ENCODE measurements around the gene WDR62.

WDR62 gene

GRCh38 chr19:36041831-36042230 is 12.9 kb upstream of the WDR62 start:
- peaks cover 2% of the 10 kb centered on the region; the same call in 1 of the 2 replicates for H3K4me1 ChIP-seq (ENCODE audit: insufficient read depth, low read length)
- no peaks in the 10 kb centered on the region for H3K9me3 ChIP-seq (ENCODE audit: insufficient read depth, low read depth, low read length)
- no peaks in the 10 kb centered on the region for H3K27me3 ChIP-seq (ENCODE audit: insufficient read depth, low read length)
- H3K36me3 ChIP-seq (ENCODE audit: insufficient read depth, low read depth, low read length): peaks cover 3% of the 10 kb centered on the region; the same call in 1 of the 2 replicates
- H3K27ac ChIP-seq (ENCODE audit: low read length): no peak overlapping the region
- H3K9ac ChIP-seq (ENCODE audit: low read depth, low read length): no peak overlapping the region
- no peak overlapping the region for H3K4me3 ChIP-seq (ENCODE audit: low read length)

GRCh38 chr19:36043952-36044351 is 10.7 kb upstream of the WDR62 start:
- Histone ChIP-seq H3K4me3 (ENCODE audit: low read length) (no peak overlapping the region), H3K4me1 (ENCODE audit: insufficient read depth, low read length) (peaks cover 2% of the 10 kb centered on the region; the same call in 1 of the 2 replicates), H3K9me3 (ENCODE audit: insufficient read depth, low read depth, low read length) (no peaks in the 10 kb centered on the region), H3K27me3 (ENCODE audit: insufficient read depth, low read length) (no peaks in the 10 kb centered on the region), H3K36me3 (ENCODE audit: insufficient read depth, low read depth, low read length) (peaks cover 3% of the 10 kb centered on the region; the same call in 1 of the 2 replicates), H3K27ac (ENCODE audit: low read length) (no peak overlapping the region), H3K9ac (ENCODE audit: low read depth, low read length) (no peak overlapping the region)

- Histone ChIP-seq H3K9ac (ENCODE audit: low read depth, low read length) (no peak overlapping the region), H3K9me3 (ENCODE audit: insufficient read depth, low read depth, low read length) (no peaks in the 10 kb centered on the region), H3K27ac (ENCODE audit: low read length) (no peak overlapping the region), H3K4me3 (ENCODE audit: low read length) (no peak overlapping the region), H3K27me3 (ENCODE audit: insufficient read depth, low read length) (no peaks in the 10 kb centered on the region), H3K4me1 (ENCODE audit: insufficient read depth, low read length) (peaks cover 5% of the 10 kb centered on the region; the same call in 1 of the 2 replicates), H3K36me3 (ENCODE audit: insufficient read depth, low read depth, low read length) (no peaks in the 10 kb centered on the region)
Observed at GRCh38 chr19:36046443-36047050, 8.2 kb upstream of the WDR62 start.

DNA sequence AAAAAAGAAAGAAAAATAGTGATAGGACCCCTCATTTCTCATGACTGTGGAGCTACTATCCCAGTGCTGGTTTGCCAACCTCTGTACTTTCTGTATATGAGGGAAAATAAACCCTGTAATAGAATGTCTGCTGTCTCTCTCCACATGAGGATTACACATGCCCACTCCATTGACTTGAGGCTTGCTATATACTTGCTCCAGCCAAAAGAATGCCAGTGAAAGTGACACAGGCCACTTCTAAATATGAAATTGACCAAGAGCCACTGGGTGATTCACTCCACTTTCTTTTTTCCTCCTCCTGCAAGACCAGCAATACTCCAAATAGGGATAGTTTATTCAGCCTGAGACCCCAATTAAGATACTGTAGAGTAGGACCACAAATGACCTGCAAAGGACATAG is 6.9 kb upstream of the WDR62 start:
- Histone ChIP-seq H3K27me3 (ENCODE audit: insufficient read depth, low read length) (no peaks in the 10 kb centered on the region), H3K4me1 (ENCODE audit: insufficient read depth, low read length) (peaks cover 3% of the 10 kb centered on the region; the same call in 1 of the 2 replicates), H3K9me3 (ENCODE audit: insufficient read depth, low read depth, low read length) (no peaks in the 10 kb centered on the region), H3K36me3 (ENCODE audit: insufficient read depth, low read depth, low read length) (no peaks in the 10 kb centered on the region), H3K4me3 (ENCODE audit: low read length) (no peak overlapping the region), H3K27ac (ENCODE audit: low read length) (no peak overlapping the region), H3K9ac (ENCODE audit: low read depth, low read length) (no peak overlapping the region)

- no peaks in the 10 kb centered on the region for H3K9me3 ChIP-seq (ENCODE audit: insufficient read depth, low read depth, low read length)
- H3K27ac ChIP-seq (ENCODE audit: low read length): no peak overlapping the region
- no peak overlapping the region for H3K9ac ChIP-seq (ENCODE audit: low read depth, low read length)
- peaks cover 3% of the 10 kb centered on the region; the same call in 1 of the 2 replicates for H3K4me1 ChIP-seq (ENCODE audit: insufficient read depth, low read length)
- H3K36me3 ChIP-seq (ENCODE audit: insufficient read depth, low read depth, low read length): no peaks in the 10 kb centered on the region
- no peak overlapping the region for H3K4me3 ChIP-seq (ENCODE audit: low read length)
- H3K27me3 ChIP-seq (ENCODE audit: insufficient read depth, low read length): no peaks in the 10 kb centered on the region
Observed at GRCh38 chr19:36049080-36049698, 5.5 kb upstream of the WDR62 start.

GRCh38 chr19:36051236-36051635 is 3.5 kb upstream of the WDR62 start:
- Histone ChIP-seq H3K4me1 (ENCODE audit: insufficient read depth, low read length) (peaks cover 8% of the 10 kb centered on the region), H3K9me3 (ENCODE audit: insufficient read depth, low read depth, low read length) (no peaks in the 10 kb centered on the region), H3K36me3 (ENCODE audit: insufficient read depth, low read depth, low read length) (peaks cover under 1% of the 10 kb centered on the region; the same call in 1 of the 2 replicates), H3K27ac (ENCODE audit: low read length) (no peak overlapping the region), H3K27me3 (ENCODE audit: insufficient read depth, low read length) (no peaks in the 10 kb centered on the region), H3K9ac (ENCODE audit: low read depth, low read length) (no peak overlapping the region; the same call in 1 of the 2 replicates), H3K4me3 (ENCODE audit: low read length) (no peak overlapping the region)

DNA sequence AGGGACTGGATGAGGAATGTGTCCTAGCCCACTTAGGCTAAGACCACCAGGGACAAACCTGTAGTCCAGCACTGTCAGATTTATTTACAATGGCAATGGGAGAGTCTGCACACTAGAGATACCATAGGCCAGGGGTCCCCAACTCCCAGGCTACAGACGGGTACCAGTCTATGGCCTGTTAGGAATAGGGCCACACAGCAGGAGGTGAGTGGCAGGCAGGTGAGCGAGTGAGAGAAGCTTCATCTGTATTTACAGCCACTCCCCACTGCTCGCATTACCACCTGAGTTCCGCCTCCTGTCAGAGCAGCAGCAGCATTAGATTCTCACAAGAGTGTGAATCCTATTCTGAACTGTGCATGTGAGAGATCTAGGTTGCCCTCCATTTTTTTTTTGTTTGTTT is 3.1 kb upstream of the WDR62 start:
- no peaks in the 10 kb centered on the region for H3K9me3 ChIP-seq (ENCODE audit: insufficient read depth, low read depth, low read length)
- peaks cover 9% of the 10 kb centered on the region for H3K4me1 ChIP-seq (ENCODE audit: insufficient read depth, low read length)
- H3K4me3 ChIP-seq (ENCODE audit: low read length): no peak overlapping the region
- no peak overlapping the region for H3K27ac ChIP-seq (ENCODE audit: low read length)
- H3K27me3 ChIP-seq (ENCODE audit: insufficient read depth, low read length): no peaks in the 10 kb centered on the region
- H3K9ac ChIP-seq (ENCODE audit: low read depth, low read length): no peak overlapping the region
- peaks cover 4% of the 10 kb centered on the region; the same call in 1 of the 2 replicates for H3K36me3 ChIP-seq (ENCODE audit: insufficient read depth, low read depth, low read length)

GRCh38 chr19:36054119-36054732 is 471 bp upstream of the WDR62 start, which contains the start of gene THAP8:
TSS of gene THAP8 (minus strand) at chr19:36054285. CDS start at chr19:36054217, 68 bp downstream.
- H3K4me1 ChIP-seq (ENCODE audit: insufficient read depth, low read length): peaks cover 9% of the 10 kb centered on the region
- peak within 1 kb of the TSS; percentile 95 for H3K4me3 ChIP-seq (ENCODE audit: low read length)
- peaks cover 24% of the 10 kb centered on the region for H3K36me3 ChIP-seq (ENCODE audit: insufficient read depth, low read depth, low read length)
- no peaks in the 10 kb centered on the region for H3K9me3 ChIP-seq (ENCODE audit: insufficient read depth, low read depth, low read length)
- H3K27ac ChIP-seq (ENCODE audit: low read length): peak within 1 kb of the TSS; percentile 4
- H3K9ac ChIP-seq (ENCODE audit: low read depth, low read length): peak within 1 kb of the TSS; percentile 85; the same call in 1 of the 2 replicates
- H3K27me3 ChIP-seq (ENCODE audit: insufficient read depth, low read length): no peaks in the 10 kb centered on the region

DNA sequence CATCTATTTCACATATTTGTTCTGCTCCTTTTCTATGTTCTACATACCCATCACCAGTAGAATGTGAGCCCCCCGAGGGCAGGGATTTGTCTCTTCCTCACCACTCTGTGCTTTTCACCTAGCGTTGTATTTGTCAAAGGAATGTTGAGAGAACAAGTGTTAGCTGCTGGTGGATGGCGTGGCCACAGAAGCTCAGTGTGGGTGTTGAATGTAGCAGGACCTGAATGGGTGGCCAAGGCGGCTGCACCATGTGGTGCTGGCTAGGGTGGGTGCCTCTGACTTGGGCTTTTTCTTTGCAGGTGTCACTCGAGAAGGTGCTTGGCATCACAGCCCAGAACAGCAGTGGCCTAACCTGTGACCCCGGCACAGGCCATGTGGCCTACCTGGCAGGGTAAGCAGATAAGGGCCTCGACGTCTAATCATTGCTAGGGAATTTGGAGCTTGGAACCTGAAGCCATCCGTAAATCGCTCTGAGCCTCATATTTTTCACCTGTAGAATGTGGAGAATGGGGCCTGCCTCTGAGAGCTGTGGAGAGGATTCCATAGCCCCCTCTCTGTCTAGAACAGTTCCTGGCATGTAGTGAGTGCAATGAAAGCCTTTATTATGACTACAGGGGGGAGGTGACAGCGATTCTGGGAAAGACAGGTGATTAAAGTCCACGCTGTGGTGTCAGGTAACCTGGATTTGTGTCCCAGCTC is 3.9 kb downstream of the WDR62 start:
- Histone ChIP-seq H3K9me3 (ENCODE audit: insufficient read depth, low read depth, low read length) (no peaks in the 10 kb centered on the region), H3K27ac (ENCODE audit: low read length) (no peak overlapping the region), H3K4me3 (ENCODE audit: low read length) (no peak overlapping the region), H3K9ac (ENCODE audit: low read depth, low read length) (no peak overlapping the region), H3K36me3 (ENCODE audit: insufficient read depth, low read depth, low read length) (peaks cover 65% of the 10 kb centered on the region), H3K4me1 (ENCODE audit: insufficient read depth, low read length) (peaks cover 6% of the 10 kb centered on the region), H3K27me3 (ENCODE audit: insufficient read depth, low read length) (no peaks in the 10 kb centered on the region)

DNA sequence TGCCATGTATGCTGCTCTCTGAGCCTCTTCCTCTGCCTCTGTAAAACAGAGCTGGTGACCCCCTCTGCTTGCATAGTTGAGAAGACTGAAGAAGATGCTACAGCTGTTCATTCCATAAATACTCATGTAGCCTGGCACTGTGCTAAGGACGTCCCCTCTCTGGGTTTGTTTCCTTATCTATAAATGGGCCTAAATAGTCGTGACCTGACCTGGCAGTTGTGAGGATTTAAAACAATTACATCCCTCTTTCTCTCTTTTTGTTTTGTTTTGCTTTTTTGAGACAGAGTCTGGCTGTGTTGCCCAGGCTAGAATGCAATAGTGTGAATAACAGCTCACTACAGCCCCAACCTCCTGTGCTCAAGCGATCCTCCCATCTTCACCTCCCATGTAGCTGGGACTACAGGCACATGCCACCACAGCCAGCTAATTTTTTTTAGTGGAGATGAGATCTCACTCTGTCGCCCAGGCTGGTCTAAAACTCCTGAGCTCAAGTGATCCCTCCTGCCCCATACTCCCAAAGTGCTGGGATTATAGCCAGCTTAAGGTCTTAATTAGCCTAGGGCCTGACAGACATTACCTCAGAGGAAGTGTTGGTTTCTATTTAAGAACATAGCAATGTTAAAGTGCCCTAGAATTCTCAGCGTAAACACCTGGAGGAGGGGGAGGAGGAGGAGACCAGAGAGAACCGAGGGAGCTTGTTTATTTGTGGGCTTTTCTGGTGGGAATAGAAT is 4.6 kb downstream of the WDR62 start:
- H3K27ac ChIP-seq (ENCODE audit: low read length): no peak overlapping the region
- no peaks in the 10 kb centered on the region for H3K27me3 ChIP-seq (ENCODE audit: insufficient read depth, low read length)
- no peak overlapping the region for H3K4me3 ChIP-seq (ENCODE audit: low read length)
- no peaks in the 10 kb centered on the region for H3K9me3 ChIP-seq (ENCODE audit: insufficient read depth, low read depth, low read length)
- peaks cover 69% of the 10 kb centered on the region for H3K36me3 ChIP-seq (ENCODE audit: insufficient read depth, low read depth, low read length)
- peaks cover 6% of the 10 kb centered on the region for H3K4me1 ChIP-seq (ENCODE audit: insufficient read depth, low read length)
- no peak overlapping the region for H3K9ac ChIP-seq (ENCODE audit: low read depth, low read length)

GRCh38 chr19:36060430-36060829 is 5.7 kb downstream of the WDR62 start:
- no peak overlapping the region for H3K9ac ChIP-seq (ENCODE audit: low read depth, low read length)

More at GRCh38 chr19:36060430-36060829, 5.7 kb downstream of the WDR62 start:
- Histone ChIP-seq H3K27ac (ENCODE audit: low read length) (no peak overlapping the region), H3K4me1 (ENCODE audit: insufficient read depth, low read length) (peaks cover 6% of the 10 kb centered on the region), H3K36me3 (ENCODE audit: insufficient read depth, low read depth, low read length) (peaks cover 79% of the 10 kb centered on the region), H3K9me3 (ENCODE audit: insufficient read depth, low read depth, low read length) (no peaks in the 10 kb centered on the region), H3K27me3 (ENCODE audit: insufficient read depth, low read length) (no peaks in the 10 kb centered on the region), H3K4me3 (ENCODE audit: low read length) (no peak overlapping the region)
